HepG2 (cell line): ENCODE measurements around the gene C2orf49.
"Not testable (repeated sequence)": the region's sequence is repeated elsewhere in the genome, so short reads cannot be mapped to it uniquely, and the experiment has no call there.

Experiments used
- BHLHE40 ChIP-seq: IDR thresholded peaks from 2 replicates; pipeline ENCODE4 v1.6.1; 2011; ENCODE audit warnings: low read length, improper control_type of control experiment
- GLI4 ChIP-seq: sonication (generic); formaldehyde crosslinking; IDR thresholded peaks from 2 replicates; pipeline ENCODE4 v1.5.1; 2020; ENCODE audit warnings: missing genetic modification reagents, mild to moderate bottlenecking, moderate library complexity, borderline replicate concordance
- JUND ChIP-seq: sonication (generic); formaldehyde crosslinking; IDR thresholded peaks from 2 replicates; pipeline ENCODE4 v1.8.0; 2022; ENCODE audit warnings: mild to moderate bottlenecking, missing genetic modification reagents
- MTF2 ChIP-seq: sonication (generic); formaldehyde crosslinking; IDR thresholded peaks from 2 replicates; pipeline ENCODE4 v1.5.0; 2020; ENCODE audit warnings: missing genetic modification reagents, borderline replicate concordance
- POLR2A ChIP-seq, 2 experiments: IDR thresholded peaks; 2 replicates each; pipeline ENCODE4 v1.6.1; 2011; ENCODE audit warnings: low read depth in 2 of 2, low read length in 2 of 2, mild to moderate bottlenecking in 1 of 2, moderate library complexity in 1 of 2; ENCODE audit not compliant: insufficient read depth in 1 of 2
- POLR2AphosphoS5 ChIP-seq: IDR thresholded peaks from 2 replicates; pipeline ENCODE4 v1.6.1; 2012; ENCODE audit warnings: low read depth, low read length
- REPIN1 ChIP-seq: sonication (generic); formaldehyde crosslinking; IDR thresholded peaks from 2 replicates; pipeline ENCODE4 v1.8.0; 2022; ENCODE audit warnings: missing genetic modification reagents, low read depth, mild to moderate bottlenecking, borderline replicate concordance
- SIN3A ChIP-seq: IDR thresholded peaks from 2 replicates; pipeline ENCODE4 v1.6.1; 2011; ENCODE audit warnings: low read depth, mild to moderate bottlenecking, control low read depth, low read length, borderline replicate concordance
- ZNF354B ChIP-seq: sonication (generic); formaldehyde crosslinking; IDR thresholded peaks from 2 replicates; pipeline ENCODE4 v1.8.0; 2022; ENCODE audit warnings: mild to moderate bottlenecking, missing genetic modification reagents
- ZNF670 ChIP-seq: sonication (generic); formaldehyde crosslinking; IDR thresholded peaks from 2 replicates; pipeline ENCODE4 v1.8.0; 2022; ENCODE audit warnings: mild to moderate bottlenecking, missing genetic modification reagents, borderline replicate concordance
- TF ChIP-seq, protein P1 (sequence below): sonication (generic); formaldehyde crosslinking; IDR thresholded peaks from 2 replicates; pipeline ENCODE4 v1.4.0; 2020; ENCODE audit warnings: missing genetic modification reagents, low read depth, mild to moderate bottlenecking, borderline replicate concordance
- TF ChIP-seq, protein P2 (sequence below): sonication (generic); formaldehyde crosslinking; IDR thresholded peaks from 2 replicates; pipeline ENCODE4 v1.5.0; 2020; ENCODE audit warnings: mild to moderate bottlenecking, missing genetic modification reagents, moderate library complexity
- TF ChIP-seq, protein P3 (sequence below): sonication (generic); formaldehyde crosslinking; IDR thresholded peaks from 2 replicates; pipeline ENCODE4 v1.5.0; 2020; ENCODE audit warnings: missing genetic modification reagents
- TF ChIP-seq, protein P4 (sequence below): sonication (generic); formaldehyde crosslinking; conservative IDR thresholded peaks from 2 replicates; pipeline ENCODE4 v1.4.0; 2020; ENCODE audit warnings: missing genetic modification reagents

DNA sequence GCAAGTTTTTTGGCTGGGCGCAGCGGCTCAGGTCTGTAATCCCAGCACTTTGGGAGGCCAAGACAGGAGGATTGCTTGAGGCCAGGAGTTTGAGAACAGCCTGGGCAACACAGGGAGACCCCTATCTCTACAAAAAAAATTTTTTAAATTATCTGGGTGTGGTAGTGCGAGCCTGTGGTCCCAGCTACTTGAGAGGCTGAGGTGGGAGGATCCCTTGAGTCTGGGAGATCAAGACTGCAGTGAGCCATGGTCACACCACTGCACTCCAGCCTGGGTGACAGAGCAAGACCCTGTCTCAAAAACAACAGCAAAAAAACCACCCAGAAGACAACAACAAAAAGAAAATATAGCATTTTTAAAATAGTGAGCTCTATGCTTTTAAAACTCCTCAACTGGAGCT, 10.1 kb upstream of the C2orf49 start:
- TF ChIP-seq, protein P1, sequence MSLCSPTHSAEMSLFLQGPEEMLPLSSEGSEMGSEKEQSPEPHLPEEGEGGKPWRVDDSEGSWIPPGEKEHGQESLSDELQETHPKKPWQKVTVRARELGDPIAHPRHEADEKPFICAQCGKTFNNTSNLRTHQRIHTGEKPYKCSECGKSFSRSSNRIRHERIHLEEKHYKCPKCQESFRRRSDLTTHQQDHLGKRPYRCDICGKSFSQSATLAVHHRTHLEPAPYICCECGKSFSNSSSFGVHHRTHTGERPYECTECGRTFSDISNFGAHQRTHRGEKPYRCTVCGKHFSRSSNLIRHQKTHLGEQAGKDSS (CRISPR knock-in tag) = not testable (repeated sequence)
- TF ChIP-seq, protein P2, sequence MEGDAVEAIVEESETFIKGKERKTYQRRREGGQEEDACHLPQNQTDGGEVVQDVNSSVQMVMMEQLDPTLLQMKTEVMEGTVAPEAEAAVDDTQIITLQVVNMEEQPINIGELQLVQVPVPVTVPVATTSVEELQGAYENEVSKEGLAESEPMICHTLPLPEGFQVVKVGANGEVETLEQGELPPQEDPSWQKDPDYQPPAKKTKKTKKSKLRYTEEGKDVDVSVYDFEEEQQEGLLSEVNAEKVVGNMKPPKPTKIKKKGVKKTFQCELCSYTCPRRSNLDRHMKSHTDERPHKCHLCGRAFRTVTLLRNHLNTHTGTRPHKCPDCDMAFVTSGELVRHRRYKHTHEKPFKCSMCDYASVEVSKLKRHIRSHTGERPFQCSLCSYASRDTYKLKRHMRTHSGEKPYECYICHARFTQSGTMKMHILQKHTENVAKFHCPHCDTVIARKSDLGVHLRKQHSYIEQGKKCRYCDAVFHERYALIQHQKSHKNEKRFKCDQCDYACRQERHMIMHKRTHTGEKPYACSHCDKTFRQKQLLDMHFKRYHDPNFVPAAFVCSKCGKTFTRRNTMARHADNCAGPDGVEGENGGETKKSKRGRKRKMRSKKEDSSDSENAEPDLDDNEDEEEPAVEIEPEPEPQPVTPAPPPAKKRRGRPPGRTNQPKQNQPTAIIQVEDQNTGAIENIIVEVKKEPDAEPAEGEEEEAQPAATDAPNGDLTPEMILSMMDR (CRISPR knock-in tag) = not testable (repeated sequence)
- TF ChIP-seq, protein P3, sequence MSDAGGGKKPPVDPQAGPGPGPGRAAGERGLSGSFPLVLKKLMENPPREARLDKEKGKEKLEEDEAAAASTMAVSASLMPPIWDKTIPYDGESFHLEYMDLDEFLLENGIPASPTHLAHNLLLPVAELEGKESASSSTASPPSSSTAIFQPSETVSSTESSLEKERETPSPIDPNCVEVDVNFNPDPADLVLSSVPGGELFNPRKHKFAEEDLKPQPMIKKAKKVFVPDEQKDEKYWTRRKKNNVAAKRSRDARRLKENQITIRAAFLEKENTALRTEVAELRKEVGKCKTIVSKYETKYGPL (CRISPR knock-in tag) = not testable (repeated sequence)
- TF ChIP-seq SIN3A; POLR2AphosphoS5; POLR2A (IDR thresholded peaks at IDR 0.05; ENCODE audit: insufficient read depth in 1 of 2, low read depth in 2 of 2, low read length in 2 of 2); JUND (CRISPR knock-in tag); REPIN1 (CRISPR knock-in tag); GLI4 (CRISPR knock-in tag); ZNF354B (CRISPR knock-in tag); ZNF670 (CRISPR knock-in tag); MTF2 (CRISPR knock-in tag); BHLHE40: not testable (repeated sequence)
- TF ChIP-seq, protein P4, sequence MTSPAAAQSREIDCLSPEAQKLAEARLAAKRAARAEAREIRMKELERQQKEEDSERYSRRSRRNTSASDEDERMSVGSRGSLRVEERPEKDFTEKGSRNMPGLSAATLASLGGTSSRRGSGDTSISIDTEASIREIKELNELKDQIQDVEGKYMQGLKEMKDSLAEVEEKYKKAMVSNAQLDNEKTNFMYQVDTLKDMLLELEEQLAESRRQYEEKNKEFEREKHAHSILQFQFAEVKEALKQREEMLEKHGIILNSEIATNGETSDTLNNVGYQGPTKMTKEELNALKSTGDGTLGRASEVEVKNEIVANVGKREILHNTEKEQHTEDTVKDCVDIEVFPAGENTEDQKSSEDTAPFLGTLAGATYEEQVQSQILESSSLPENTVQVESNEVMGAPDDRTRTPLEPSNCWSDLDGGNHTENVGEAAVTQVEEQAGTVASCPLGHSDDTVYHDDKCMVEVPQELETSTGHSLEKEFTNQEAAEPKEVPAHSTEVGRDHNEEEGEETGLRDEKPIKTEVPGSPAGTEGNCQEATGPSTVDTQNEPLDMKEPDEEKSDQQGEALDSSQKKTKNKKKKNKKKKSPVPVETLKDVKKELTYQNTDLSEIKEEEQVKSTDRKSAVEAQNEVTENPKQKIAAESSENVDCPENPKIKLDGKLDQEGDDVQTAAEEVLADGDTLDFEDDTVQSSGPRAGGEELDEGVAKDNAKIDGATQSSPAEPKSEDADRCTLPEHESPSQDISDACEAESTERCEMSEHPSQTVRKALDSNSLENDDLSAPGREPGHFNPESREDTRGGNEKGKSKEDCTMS (CRISPR knock-in tag) = not testable (repeated sequence)
